ENCODE results near the gene GXYLT2.
"Not testable (repeated sequence)": the region's sequence is repeated elsewhere in the genome, so short reads cannot be mapped to it uniquely, and the experiment has no call there.

The GXYLT2 gene

GRCh38 chr3:72977060-72977808 lies 89.4 kb downstream of the GXYLT2 start:
- DNase-seq, result no peak

GRCh38 chr3:72982609-72983366 lies 94.9 kb downstream of the GXYLT2 start:
- DNase-seq, result no peak

DNA sequence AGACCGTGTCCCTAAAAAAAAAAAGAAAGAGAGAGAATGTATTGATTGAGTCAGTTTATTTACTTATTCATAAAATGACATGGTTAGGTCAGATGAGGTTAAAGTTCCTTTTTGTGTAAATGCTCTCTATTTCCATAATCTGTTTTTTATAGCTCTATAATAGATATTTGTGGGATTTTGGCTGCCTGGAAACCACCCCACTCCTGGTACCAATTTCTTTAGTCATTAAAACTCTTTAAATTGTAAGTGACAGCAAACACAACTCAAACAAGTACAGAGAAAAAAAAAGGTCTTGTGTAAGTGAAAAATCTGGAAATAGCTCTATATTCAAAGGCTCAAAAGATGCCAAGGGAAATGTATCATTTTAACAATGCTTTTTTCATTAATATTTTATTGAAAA lies 97.7 kb downstream of the GXYLT2 start:
- no peak for DNase-seq

DNA sequence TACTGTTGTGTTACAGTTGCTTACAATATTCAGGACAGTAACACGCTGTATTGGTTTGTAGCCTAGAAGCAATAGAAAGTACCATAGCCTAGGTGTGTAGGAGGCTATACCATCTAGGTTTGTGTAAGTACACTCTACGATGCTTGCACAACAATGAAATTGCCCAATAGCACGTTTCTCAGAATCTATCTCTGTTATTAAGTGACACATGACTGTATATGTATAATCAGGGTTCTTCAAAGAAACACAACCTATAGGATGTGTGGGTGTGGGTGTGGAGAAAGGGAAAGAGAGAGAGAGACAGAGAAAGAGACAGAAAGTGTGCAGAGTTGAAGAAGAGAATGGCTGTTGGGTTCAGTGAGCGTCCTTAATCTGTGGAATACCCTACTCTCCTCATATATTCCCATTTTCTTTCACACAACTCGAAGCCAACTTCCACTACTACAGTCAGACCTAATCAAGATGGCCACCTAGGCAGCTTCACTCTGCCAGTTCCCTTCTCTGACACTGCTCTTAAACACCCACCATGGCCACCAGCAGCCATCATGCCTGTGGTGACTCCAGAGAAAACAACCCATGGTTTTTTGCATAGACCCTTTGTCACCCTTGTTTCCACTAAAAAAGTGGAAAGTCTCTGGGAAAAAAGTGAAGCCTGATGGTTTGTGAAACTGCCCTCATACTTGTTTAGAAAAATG lies 103.0 kb downstream of the GXYLT2 start:
- no peak for DNase-seq

- no peak for DNase-seq
Measured at GRCh38 chr3:72991522-72991921, 103.7 kb downstream of the GXYLT2 start.

DNA sequence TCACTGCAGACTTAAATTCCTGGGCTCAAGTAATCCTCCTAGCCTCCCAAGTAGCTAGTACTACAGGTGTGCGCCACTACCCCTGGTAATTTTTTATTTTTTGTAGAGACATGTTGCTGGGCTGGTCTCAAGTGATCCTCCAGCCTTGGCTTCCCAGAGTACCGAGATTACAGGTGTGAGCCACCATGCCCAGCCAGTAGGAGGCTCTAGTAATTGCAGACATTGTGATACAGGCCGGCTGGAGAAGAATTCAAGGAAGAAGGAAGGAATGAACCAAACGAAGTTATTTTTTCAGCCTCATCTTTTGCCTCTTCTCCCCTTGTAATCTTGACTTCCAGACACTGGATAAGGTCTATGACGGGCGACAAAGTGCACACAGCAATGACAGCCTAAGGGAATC lies 105.5 kb downstream of the GXYLT2 start:
- DNase-seq, result no peak

GRCh38 chr3:72995337-72995736 lies 107.5 kb downstream of the GXYLT2 start:
- no peak for DNase-seq

DNA sequence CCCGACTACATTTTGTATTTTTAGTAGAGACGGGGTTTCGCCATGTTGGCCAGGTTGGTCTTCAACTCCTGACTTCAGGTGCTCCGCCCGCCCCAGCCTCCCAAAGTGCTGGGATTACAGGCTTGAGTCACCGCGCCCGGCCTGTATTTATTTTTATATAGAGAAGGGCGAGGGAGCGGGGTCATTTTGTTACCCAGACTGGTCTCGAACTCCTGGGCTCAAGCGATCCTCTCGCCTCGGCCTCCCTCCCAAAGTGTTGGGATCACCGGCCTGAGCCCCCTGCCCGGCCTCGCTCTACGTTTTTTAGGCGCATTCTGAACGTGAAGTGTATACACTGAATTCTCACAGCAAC lies 108.3 kb downstream of the GXYLT2 start:
- no peak for DNase-seq

GRCh38 chr3:72996473-72997333 lies 108.9 kb downstream of the GXYLT2 start, which contains the start of gene PPP4R2:
Gene PPP4R2 (plus strand): TSS chr3:72996811. CDS start chr3:72997038, 227 bp downstream.
- peak; percentile 90 for DNase-seq

- no peak for DNase-seq
Measured at GRCh38 chr3:72997421-72997961, 109.6 kb downstream of the GXYLT2 start.

- no peak for DNase-seq
Measured at GRCh38 chr3:72998466-72998865, 110.6 kb downstream of the GXYLT2 start.

- no peak for DNase-seq
Measured at GRCh38 chr3:72999951-73000350, 112.1 kb downstream of the GXYLT2 start.

DNA sequence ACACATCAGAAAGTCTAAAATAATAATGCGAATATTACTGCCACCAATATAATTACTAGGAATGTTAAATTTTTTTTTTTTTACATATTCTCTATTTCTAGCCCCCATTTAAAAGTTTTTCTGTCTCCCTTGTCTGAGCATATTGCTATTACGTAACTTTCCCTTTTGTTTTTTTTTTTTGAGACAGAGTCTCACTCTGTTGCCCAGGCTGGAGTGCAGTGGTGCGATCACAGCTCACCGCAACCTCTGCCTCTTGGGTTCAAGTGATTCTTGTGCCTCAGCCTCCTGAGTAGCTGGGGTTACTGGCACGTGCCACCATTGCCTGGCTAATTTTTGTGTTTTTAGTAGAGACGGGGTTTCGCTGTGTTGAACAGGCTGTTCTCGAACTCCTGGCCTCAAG lies 115.2 kb downstream of the GXYLT2 start:
- not testable (repeated sequence) for DNase-seq

GRCh38 chr3:73004316-73004715 lies 116.5 kb downstream of the GXYLT2 start:
- no peak for DNase-seq

GRCh38 chr3:73007992-73008712 lies 120.3 kb downstream of the GXYLT2 start:
- no peak for DNase-seq

GRCh38 chr3:73009008-73009407 lies 121.2 kb downstream of the GXYLT2 start:
- no peak for DNase-seq

DNA sequence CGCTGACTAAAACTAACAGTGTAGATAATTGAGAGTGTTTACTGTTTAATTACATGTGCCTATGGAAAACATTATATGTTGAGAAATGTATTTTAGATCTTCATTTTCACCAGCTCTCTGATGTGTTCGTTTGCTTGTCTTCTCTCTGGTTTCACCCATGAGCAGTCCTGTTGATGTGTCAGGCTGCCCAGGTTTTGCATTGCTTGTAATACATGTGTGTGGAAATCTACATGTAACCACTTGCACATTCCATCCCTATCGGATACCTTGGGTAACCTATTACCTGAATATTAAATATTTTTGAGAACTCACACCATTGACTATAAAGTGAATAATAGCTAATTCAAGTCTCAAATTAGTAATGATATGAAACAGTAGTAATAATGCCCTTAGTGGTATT lies 121.9 kb downstream of the GXYLT2 start:
- no peak for DNase-seq

GRCh38 chr3:73010158-73010557 lies 122.3 kb downstream of the GXYLT2 start:
- DNase-seq, result no peak

GRCh38 chr3:73018298-73018697 lies 130.5 kb downstream of the GXYLT2 start:
- DNase-seq, result no peak

DNA sequence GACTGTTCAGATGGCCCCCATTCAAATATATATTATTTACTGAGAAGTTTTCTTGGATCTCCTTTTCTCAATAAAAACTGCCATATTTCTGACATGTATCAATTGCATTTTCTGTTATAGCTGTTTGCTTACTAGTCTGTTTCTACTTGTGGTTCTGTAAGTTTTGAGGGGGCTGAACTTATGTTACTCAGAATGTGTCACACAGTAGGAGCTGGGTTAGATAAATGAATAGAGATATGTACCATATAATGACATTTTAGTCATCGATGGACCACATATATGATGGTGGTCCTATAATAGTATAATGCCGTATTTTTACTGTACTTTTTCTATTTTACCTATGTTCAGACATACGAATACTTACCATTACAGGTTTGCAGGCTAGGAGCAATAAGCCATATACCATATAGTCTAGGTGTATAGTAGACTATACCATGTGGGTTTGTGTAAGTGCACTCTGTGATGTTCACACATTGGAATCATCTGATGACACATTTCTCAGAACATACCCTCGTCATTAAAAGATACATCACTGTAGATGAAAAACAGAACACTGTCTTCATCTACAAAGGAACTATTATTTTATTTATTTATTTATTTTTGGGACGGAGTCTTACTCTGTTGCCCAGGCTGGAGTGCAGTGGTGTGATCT lies 131.1 kb downstream of the GXYLT2 start:
- DNase-seq, result no peak

DNA sequence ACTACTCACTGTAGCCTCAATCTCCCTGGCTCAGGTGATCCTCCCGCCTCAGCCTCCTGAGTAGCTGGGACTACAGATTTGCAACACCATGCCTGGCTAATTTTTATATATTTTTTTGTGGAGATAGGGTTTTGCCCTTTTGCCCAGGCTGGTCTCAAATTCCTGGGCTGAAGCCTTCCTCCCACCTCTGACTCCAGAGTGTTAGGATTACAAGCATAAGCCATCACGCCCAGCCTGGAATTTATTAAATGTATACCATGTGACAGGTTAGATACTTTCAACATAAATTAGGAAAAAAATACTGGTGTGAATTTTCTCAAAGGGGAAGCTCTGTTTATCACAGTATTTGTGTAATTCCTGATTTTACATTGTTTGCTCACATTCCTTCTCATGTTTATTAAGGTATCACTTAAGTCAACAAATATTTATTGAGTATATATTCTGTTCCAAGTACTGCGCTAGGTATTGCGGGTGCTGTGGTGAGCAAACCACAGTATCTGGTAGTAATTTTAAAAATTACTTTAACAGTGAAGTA lies 133.5 kb downstream of the GXYLT2 start:
- DNase-seq, result no peak
